COLO668 (cell line): ENCODE data around the gene MEIS1.

Experiments used
- DNase-seq: peaks from one replicate; lab custom pipeline; 2025; ENCODE audit not compliant: unreplicated experiment; lab: John Stamatoyannopoulos, UW

Gene MEIS1

DNA sequence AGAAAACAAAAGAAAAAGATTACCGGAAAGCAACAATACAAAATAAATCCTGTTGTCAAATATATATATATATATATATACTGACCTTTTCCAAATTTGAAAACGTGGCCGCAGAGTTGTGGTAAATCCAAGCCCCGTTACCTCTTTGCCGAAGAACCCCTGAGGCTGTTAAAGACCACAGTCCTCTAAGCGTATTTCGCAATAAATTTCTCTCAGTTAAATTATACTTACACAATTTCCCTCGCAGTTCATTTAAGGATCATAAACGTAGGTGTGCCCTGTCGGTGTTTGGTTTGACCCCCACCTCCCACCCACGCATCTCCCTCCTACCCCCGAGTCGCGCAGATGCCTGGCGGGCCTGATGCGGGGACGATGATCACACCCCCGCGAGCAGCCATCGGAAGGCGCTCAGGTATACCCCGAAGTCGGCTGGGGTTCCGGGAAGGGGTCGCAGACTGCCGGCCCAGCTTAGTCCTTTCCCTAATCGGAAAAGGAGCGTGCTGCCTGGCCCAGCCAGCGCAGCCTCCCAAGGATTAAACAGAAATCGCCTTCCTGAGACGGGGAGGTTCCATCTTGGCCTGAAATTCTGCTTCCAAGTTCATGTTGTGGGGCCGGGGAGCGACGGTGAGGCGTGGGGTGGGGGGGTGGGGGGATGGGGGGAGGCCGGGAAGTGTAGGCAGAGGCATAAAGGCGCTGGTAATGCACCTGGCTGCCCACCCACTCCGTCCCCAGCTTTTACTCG lies 2.9 kb upstream of the MEIS1 start:
- no peak for DNase-seq

DNA sequence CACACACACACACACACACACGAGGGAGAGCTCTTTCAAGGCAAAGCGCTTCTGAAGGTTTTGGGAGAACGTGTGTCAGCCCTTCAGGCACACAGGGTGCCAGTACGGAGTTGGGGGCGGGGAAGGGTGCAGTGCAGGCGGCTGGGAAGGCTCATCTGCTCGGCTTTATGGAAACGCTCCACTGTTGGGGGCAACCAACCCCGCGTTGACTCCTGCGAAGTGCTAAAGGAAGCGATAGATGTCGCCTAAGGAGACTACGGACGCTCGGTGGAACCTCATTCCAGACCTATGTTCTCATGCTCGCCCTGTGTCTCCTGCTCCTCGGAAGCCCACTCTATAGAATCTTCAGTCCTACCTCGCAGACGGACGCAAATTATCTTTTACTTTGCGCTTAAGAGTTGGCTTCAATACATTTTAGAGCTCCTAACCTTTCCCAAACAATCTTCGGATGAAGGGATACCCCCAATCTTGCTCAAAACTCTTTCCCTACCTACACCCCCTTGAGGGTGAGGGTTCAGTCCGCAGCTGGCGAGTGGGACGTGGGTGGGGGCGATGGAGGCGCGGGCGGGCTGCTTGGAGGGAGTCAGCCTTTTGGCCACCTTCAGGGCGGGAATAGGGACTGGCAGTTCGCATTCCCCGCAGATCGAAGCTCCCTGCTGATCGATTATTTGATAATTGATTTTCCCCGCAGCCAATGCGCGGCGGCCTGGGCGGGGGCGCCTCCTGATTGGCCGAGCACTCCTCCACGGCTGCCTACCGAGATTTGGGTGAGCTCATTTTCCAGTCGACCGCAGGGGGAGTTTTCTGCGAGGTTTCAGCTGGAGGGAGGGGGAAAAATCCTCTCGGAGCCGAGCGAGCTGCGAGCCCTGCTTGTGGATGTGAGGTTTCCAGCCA lies 1.9 kb upstream of the MEIS1 start:
- DNase-seq: peak; percentile 90

DNA sequence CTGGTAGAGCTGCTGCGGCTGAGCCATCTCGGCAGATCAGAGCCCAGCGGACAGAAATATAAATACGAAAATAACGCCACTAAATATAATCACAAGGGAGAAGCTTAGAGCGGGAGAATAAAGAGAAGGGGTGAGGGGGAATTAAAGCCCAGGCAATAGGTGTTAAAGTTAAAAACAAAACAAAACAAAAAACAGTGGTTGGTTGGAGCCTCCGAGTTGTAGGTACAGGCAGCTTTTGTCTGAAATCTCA lies 1.3 kb upstream of the MEIS1 start:
- DNase-seq: no peak

DNA sequence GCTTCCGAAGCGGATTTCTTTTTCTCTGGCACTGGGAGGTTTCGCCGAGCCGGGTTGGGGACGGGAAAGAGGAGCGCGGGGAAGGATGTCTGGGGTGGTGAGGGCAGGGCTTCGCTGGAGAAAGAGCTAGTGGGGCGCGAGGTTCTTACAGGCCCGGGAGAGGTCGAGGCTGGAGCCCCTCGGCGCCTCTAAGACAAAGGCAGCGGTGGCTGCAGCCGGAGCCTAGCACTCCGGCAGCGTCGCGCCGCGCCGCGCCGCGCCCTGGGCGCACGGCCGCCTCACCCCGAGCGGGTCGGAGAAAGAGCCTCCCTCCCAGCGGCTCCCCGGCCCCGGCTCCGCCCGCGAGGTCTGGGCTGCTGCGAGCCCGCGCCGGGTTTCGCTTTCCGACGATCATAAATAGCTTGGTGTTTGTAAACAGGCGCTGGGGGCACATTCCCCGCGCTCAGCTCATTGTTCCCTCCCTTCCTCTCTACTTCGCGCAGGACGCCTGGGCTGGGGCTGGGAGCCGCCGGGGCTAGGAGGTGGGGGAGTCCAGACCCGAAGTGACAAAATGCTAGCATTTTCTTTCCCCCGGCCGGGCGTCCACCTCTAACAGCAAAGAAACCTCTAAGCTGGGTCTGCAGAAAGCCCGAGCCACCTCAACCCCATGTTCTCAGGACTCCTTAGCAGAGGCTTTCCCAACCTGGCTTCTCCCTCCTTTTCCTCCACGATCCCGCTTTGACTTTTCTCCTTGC lies 813 bp upstream of the MEIS1 start:
- DNase-seq: peak; percentile 87

DNA sequence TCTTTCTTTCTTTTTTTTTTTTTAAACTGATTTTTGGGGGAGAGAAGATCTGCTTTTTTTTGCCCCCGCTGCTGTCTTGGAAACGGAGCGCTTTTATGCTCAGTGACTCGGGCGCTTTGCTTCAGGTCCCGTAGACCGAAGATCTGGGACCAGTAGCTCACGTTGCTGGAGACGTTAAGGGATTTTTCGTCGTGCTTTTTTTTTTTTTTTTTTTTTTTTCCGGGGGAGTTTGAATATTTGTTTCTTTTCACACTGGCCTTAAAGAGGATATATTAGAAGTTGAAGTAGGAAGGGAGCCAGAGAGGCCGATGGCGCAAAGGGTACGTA lies 587 bp downstream of the MEIS1 start:
- no peak for DNase-seq

DNA sequence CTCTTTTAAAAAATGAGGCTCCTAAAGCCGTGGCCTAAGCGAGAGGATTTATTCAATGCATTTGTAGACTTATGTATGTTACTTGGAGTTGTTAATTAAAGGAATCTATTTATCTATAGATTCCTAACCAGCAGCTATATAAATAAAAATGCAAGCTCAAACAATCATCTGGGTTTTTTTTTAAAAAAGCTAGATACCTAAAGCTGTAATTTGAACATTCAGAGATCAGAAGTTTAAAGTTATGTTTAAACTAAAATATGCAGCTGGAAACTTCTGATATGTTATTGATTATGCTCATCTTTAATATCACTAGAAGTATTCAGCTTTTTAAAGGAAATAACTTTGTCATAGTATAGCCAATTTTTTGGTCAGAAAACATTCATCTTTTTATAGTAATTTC lies 1.0 kb downstream of the MEIS1 start:
- DNase-seq: no peak

DNA sequence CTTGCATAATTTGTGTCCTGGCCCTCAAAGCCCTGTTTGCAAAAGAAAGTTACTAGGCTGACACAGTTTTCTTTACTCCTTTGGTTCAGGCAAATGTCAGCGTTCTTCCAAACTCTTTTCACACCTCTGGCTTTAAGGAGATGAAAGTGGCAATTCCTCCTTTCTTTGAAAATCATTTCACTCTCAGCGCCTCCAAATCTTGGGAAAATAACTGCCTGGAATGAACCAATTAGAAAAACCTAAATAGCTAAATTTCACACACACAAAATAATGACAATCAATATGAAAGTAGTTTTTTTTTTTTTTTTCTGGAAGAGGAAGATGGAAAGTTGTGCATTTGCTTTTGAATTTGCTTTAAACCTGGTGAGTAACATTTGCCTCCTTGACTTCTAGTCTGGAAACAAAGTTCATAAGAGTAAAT lies 1.7 kb downstream of the MEIS1 start:
- DNase-seq: no peak

DNA sequence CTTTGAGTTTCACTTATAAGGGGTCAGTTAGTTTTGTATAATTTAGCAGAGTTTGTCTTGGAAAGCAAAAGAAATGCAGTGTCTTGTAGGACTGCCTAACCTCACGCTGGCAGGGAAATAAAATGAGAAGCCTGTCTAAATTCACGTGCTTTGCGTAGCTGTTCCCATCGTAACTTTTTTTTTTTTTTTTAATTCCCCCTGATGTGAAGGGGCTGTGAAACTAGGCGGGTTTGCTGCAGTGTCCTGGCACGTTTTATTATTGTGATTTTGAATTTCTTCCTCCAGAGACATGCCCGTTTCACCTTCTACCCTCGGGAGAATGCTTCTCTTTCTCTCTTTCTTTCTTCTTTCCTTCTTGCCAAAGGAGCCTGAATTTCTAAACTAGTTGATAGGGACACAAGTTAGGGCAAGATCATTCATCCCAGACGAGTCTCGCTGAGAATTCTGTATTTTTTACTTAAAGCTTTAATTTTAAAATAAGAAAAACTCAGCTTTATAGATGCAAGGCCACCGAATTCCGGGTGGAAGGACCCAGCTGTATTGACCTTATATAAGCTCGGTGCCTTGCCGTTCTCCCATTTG lies 2.3 kb downstream of the MEIS1 start:
- no peak for DNase-seq

DNA sequence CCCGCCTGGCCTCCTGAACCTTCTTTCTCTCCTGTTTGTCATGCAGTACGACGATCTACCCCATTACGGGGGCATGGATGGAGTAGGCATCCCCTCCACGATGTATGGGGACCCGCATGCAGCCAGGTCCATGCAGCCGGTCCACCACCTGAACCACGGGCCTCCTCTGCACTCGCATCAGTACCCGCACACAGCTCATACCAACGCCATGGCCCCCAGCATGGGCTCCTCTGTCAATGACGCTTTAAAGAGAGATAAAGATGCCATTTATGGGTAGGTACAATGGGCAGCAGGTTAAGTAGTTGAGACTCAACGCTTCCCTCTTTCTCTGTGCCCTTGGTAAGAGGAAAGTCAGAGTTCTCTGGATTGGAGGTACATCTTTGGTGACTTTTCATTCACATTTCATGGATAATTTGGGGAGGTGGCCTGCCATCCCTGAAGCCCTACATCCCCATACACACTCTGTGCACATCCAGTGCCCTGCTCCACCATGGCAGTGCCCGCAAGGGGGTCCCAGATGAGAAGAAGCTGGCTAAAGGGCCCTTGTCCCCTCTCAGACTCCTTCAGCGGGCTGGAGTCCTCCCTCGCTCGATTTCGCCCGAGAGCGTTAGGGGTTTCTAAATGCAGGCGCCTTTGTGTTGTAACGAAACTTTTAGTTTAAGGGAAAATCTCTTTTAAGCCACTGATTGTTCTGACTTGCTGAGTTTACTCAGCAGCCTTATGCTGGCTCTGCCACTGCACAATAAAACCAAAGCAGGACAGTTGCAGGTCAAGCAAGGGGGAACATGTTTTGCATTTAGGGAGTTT lies 3.0 kb downstream of the MEIS1 start:
- peak; percentile 30 for DNase-seq

DNA sequence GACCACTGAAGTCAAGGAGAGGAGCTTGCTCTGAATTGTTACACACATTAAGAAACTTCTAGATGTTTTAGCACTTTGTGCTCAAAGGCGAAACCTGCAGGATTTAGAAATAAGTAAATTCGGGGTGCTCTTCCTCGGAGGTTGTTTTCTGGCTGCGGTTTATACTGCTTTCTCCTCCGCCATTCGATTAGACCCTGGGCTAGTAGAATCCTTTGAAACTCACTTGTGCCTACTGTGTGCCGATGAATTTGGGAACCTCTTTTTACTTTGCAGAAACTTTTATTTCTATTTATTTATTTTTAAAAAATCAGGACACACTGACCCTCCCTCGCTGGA lies 3.5 kb downstream of the MEIS1 start:
- no peak for DNase-seq

DNA sequence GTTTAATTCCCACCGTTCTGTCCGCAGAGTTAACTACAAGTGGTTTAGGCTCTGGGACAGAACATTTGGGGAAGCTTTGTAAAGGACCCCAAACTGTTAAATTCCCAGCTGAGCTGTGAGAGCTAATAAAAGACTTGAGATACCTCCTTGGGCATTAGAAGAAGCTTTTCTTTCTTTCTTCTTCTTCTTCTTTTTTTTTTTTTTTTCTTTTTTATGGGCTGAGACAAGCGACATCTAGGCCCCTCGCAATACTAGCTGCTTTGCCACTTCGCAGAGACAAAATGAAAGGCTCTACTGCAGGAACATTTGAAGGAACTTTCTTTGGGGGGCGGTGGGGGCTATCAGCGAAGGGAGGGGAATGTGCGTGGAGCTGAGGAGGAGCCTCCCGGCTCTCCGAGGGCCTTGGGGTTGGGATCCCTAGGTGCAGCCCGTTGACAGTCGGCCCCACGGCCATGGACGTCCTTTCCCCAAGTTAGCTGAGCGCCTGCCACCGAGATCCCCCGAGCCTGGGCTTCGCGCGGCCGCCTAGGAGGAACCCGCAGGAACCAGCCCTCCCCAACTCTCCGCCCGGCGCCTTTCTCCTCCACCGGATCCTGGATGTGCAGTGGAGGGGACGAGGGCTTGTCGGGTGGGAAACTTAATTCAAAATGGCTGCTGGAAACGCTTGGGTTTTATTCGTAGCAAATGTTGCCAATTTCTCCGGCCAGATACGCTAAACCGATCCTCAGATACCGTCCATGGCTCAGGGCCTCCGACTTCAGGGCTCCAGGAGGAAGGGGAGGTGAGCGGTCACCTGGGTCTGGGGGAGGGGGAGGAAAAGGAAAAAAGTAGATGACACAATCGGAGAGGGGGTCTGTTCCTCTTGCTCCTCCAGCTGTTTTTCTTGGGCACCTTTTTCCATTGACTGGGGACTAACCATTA lies 4.2 kb downstream of the MEIS1 start:
- no peak for DNase-seq

DNA sequence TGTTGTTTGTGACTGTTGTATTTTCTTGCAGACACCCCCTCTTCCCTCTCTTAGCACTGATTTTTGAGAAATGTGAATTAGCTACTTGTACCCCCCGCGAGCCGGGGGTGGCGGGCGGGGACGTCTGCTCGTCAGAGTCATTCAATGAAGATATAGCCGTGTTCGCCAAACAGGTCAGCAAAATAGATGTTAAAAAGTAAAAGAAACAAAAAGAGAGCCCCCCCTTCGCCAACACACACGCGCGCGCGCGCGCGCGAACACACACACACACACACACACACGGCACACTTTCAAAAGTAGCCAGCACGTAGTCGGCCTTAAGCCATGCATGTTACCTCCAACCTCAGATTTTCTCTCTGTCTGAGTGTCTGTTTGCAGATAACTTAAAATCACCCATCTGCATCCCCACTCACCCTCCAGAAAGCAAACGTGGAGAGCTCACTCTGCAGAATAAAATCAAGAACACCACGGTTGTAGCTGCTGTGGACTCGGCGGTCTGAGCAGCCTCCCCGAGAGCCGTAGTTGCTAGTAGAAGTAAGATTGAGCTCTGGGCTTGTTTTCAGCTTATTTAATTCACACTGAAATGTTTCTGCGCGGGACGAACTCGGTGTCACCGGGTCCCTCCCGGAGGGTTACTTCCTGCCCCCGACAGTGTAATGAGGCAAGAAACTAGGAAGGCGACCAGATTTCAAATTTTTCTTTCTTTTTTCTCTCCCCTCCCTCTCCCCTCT lies 5.1 kb downstream of the MEIS1 start:
- DNase-seq: no peak

DNA sequence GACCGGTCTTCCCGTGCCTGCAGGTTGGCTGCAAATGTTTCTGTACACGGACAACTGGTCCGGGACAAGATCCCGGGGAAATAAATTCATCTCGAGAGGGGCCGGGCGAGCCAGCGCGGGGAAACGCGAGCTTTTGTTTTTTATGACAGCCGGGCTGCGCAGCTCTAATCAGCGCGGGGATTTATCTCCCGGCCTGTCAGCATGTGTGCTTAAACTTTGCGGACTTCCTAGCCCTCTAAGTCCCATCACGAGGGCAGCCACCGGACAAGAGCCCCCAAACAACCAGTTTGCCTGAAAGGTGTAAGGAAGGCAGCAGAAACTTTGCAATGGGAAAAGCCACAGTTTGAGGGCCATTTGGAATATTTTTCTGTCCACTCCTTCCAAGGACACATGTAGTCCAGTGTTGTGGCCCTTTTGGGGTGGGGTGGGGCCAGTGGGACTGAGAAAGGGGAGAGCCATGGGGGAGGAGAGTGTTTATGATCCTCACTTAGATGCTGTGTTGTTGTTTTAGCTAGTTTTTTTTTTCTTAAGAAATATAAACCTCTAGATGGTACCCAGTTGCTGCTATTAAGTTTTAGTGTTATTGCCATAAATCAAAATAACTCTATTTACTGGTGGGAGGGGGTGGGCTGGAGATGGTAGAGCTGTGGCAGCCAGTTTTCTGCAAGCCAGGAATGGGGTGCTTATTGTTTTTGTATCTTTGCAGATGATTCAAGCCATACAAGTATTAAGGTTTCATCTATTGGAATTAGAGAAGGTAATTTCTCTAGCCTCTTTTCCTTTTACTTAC lies 6.0 kb downstream of the MEIS1 start:
- DNase-seq: no peak

DNA sequence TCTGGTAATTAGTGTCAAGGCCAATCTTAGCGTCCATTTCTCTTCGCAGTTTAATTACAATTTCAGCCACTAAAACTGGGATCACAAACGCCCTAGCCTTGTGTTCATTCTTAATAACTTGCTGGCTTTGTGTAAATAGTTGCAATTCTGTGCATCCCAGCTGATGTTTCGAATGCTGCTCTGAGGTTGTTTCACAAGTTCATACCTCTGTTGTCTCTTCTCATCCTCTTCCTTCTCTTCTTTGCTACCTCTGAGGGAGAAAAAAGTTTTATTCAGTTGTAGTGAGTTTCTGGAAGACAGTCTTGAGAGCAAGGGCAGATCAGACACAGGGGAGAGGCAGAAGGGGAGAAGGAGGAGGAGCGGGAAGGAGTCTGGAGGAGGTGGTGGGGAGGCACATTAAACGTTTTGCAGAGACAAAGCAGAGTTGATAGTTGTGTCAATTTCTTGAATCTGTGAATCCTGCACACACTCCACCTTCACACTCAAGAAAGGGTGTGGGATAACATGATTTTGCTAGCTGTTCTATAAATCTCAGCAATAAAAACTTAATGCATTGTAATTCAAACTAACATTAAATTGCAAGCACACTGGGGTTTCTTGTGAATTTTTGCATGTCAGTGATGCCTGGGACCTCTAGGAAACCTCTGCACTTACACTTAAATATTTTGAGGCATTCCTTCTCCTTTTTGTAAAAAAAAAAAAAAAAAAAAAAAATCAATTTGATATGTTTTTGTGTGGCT lies 6.8 kb downstream of the MEIS1 start:
- DNase-seq: no peak

DNA sequence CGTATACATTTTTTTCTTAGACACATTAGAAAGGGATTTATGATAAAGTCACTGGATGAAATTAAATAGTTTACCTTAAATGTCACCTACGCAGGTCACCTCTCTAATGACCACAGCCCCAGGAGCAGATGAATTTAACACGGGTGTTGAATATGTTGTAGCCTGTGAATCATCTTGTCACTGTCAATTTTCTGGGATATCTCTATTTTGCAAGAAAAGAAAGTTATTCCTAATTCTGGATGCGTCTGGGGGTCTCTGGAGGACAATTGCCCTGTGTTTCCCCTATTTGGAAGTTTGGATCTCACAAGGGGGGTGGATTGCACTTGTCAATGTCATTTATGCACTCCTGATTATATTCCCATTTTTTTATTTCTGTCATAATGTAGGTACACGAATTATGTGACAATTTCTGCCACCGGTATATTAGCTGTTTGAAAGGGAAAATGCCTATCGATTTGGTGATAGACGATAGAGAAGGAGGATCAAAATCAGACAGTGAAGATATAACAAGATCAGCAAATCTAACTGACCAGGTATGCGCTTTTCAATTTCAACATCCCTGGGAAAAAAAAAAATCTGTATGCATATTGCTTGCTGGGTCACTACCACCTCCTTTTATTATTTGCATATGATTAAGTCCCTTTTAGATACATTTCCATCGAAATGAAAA lies 7.7 kb downstream of the MEIS1 start:
- DNase-seq: no peak

DNA sequence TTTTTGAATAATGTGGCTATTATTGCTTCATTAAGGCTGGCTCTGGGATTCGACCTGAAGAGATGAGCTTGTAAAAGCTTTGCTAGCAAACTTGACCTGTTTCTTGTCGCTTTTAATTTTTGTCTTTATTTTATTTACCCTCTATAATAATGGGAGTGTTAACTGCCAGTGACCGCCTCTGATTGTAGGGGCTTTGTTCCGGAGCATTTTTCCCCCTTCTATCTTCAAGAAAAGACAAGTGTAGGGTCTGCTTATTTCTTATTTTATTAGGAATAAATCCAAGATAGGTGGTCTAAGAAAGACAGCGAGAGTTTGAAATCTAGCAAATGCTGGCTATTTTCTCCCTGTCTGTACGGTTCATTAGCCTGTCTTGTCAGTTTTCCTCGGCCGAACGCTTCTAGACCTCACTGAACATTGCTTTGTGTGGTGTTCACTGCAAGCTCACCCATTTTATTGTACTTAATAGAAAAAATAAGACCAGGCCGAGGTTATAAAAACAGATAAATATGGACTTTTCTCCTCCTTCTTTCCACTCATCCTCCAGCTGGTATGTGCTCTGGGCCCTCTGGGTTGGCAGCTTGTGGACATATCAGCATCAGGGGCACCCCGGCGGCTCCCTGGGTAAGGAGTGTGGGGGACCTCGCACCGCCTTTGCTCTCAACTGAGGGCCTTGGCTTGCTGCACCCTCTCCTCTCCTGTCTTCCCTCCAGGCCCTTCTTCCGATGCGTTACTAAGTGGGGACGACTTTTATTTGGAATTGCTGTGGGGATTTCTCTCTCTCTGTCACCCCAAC lies 8.5 kb downstream of the MEIS1 start:
- no peak for DNase-seq
